ENCODE data around the gene CMSS1.

Gene CMSS1

GRCh38 chr3:100210772-100211135 lies 393.1 kb downstream of the CMSS1 start:
- TF ChIP-seq CTCF (IDR thresholded peaks at IDR 0.05), result no peak
- H3K27ac ChIP-seq, result peak overlapping the region; percentile 58
- no peaks in the 10 kb centered on the region for H3K36me3 ChIP-seq (ENCODE audit: control insufficient read depth, insufficient read depth, low read length)
- no peaks in the 10 kb centered on the region for H3K4me1 ChIP-seq
- no peak overlapping the region for H3K9ac ChIP-seq
- H3K9me3 ChIP-seq (ENCODE audit: control insufficient read depth, low read length), result no peaks in the 10 kb centered on the region
- H3K27me3 ChIP-seq (ENCODE audit: control insufficient read depth, insufficient read depth, low read length), result no peaks in the 10 kb centered on the region
- no peaks in the 10 kb centered on the region for H3K79me2 ChIP-seq
- H2AFZ ChIP-seq, result peak overlapping the region; percentile 55
- no peak overlapping the region for H3K4me2 ChIP-seq (ENCODE audit: low read length)
- H3K4me3 ChIP-seq (ENCODE audit: low read depth, low read length), result no peak overlapping the region

GRCh38 chr3:100213891-100214573 lies 396.4 kb downstream of the CMSS1 start:
- no peak for TF ChIP-seq CTCF (IDR thresholded peaks at IDR 0.05)
- Histone ChIP-seq H2AFZ (no peak overlapping the region), H3K4me3 (ENCODE audit: low read depth, low read length) (no peak overlapping the region), H3K4me2 (ENCODE audit: low read length) (no peak overlapping the region), H3K79me2 (no peaks in the 10 kb centered on the region), H3K9me3 (ENCODE audit: control insufficient read depth, low read length) (no peaks in the 10 kb centered on the region), H3K27ac (no peak overlapping the region), H3K36me3 (ENCODE audit: control insufficient read depth, insufficient read depth, low read length) (no peaks in the 10 kb centered on the region), H3K27me3 (ENCODE audit: control insufficient read depth, insufficient read depth, low read length) (no peaks in the 10 kb centered on the region), H3K9ac (no peak overlapping the region), H3K4me1 (no peaks in the 10 kb centered on the region)

- no peak for TF ChIP-seq CTCF (IDR thresholded peaks at IDR 0.05)
- Histone ChIP-seq H3K36me3 (ENCODE audit: control insufficient read depth, insufficient read depth, low read length) (no peaks in the 10 kb centered on the region), H3K4me3 (ENCODE audit: low read depth, low read length) (no peak overlapping the region), H3K27ac (no peak overlapping the region), H3K4me1 (no peaks in the 10 kb centered on the region), H2AFZ (no peak overlapping the region), H3K79me2 (no peaks in the 10 kb centered on the region), H3K9ac (no peak overlapping the region), H3K4me2 (ENCODE audit: low read length) (no peak overlapping the region), H3K27me3 (ENCODE audit: control insufficient read depth, insufficient read depth, low read length) (no peaks in the 10 kb centered on the region), H3K9me3 (ENCODE audit: control insufficient read depth, low read length) (no peaks in the 10 kb centered on the region)
These were observed 396.9 kb downstream of the CMSS1 start for GRCh38 chr3:100214574-100214964.

- Histone ChIP-seq H3K4me2 (ENCODE audit: low read length) (no peak overlapping the region), H3K36me3 (ENCODE audit: control insufficient read depth, insufficient read depth, low read length) (no peaks in the 10 kb centered on the region), H3K9me3 (ENCODE audit: control insufficient read depth, low read length) (no peaks in the 10 kb centered on the region), H2AFZ (no peak overlapping the region), H3K4me3 (ENCODE audit: low read depth, low read length) (no peak overlapping the region), H3K4me1 (no peaks in the 10 kb centered on the region), H3K79me2 (no peaks in the 10 kb centered on the region), H3K27ac (no peak overlapping the region), H3K27me3 (ENCODE audit: control insufficient read depth, insufficient read depth, low read length) (no peaks in the 10 kb centered on the region), H3K9ac (no peak overlapping the region)
- no peak for TF ChIP-seq CTCF (IDR thresholded peaks at IDR 0.05)
These were observed 399.1 kb downstream of the CMSS1 start for GRCh38 chr3:100216713-100217112.

GRCh38 chr3:100221159-100221558 lies 403.5 kb downstream of the CMSS1 start:
- H3K27me3 ChIP-seq (ENCODE audit: control insufficient read depth, insufficient read depth, low read length), result no peaks in the 10 kb centered on the region
- H3K9ac ChIP-seq, result no peak overlapping the region
- no peak overlapping the region for H3K27ac ChIP-seq
- H3K36me3 ChIP-seq (ENCODE audit: control insufficient read depth, insufficient read depth, low read length), result no peaks in the 10 kb centered on the region
- no peaks in the 10 kb centered on the region for H3K4me1 ChIP-seq
- no peak overlapping the region for H3K4me2 ChIP-seq (ENCODE audit: low read length)
- no peak overlapping the region for H3K4me3 ChIP-seq (ENCODE audit: low read depth, low read length)
- TF ChIP-seq CTCF (IDR thresholded peaks at IDR 0.05), result no peak
- H3K79me2 ChIP-seq, result no peaks in the 10 kb centered on the region
- H3K9me3 ChIP-seq (ENCODE audit: control insufficient read depth, low read length), result no peaks in the 10 kb centered on the region
- H2AFZ ChIP-seq, result no peak overlapping the region
